Activated T-helper 2 cell treated with anti-CD3 and anti-CD28 coated beads, Interferon-gamma antibody, Interleukin-2, Interleukin-4, amounts not matched to agents 10 μg/mL and 5 μg/mL and 100 μg/mL, durations not matched to agents 14 hours and 24 hours and 36 hours (primary cell): ENCODE results near the gene MARCHF7. TPM values are rescaled to one million over a fixed set of nuclear protein-coding genes. Genes with fewer than 3 reads are reported as not detected.
"Not testable (repeated sequence)": the region's sequence is repeated elsewhere in the genome, so short reads cannot be mapped to it uniquely, and the experiment has no call there.

Experiments
- DNase-seq: peaks from one replicate; pipeline ENCODE4 v3.0.0; 2021; ENCODE audit warnings: low spot score
- H3K27ac Mint-ChIP-seq: one replicate; pipeline ENCODE4 v1.8.0; 2021; ENCODE audit warnings: mixed read lengths
- H3K27me3 Mint-ChIP-seq: one replicate; pipeline ENCODE4 v1.8.0; 2021; ENCODE audit warnings: low read depth, mixed read lengths
- H3K36me3 Mint-ChIP-seq: one replicate; pipeline ENCODE4 v1.8.0; 2021; ENCODE audit warnings: low read depth, mixed read lengths
- H3K4me1 Mint-ChIP-seq: one replicate; pipeline ENCODE4 v1.8.0; 2021; ENCODE audit warnings: low read depth, mixed read lengths
- H3K4me3 Mint-ChIP-seq: one replicate; pipeline ENCODE4 v1.8.0; 2021; ENCODE audit warnings: low read depth, mild to moderate bottlenecking, moderate library complexity, mixed read lengths
- H3K9me3 Mint-ChIP-seq: one replicate; pipeline ENCODE4 v1.8.0; 2021; ENCODE audit warnings: mixed read lengths
- intact Hi-C: fragments of 100-400 bp; cut with micrococcal nuclease; formaldehyde crosslinking; loops from one replicate; pipeline ENCODE4 v1.15.1; 2023
- total RNA-seq: library from RNA; stranded (reverse); gene quantifications from 2 replicates; pipeline ENCODE4 v1.2.3, GENCODE V29; 2022

MARCHF7 gene
- total RNA-seq, 1 donor from 2014 or later, result 80.0 TPM

DNA sequence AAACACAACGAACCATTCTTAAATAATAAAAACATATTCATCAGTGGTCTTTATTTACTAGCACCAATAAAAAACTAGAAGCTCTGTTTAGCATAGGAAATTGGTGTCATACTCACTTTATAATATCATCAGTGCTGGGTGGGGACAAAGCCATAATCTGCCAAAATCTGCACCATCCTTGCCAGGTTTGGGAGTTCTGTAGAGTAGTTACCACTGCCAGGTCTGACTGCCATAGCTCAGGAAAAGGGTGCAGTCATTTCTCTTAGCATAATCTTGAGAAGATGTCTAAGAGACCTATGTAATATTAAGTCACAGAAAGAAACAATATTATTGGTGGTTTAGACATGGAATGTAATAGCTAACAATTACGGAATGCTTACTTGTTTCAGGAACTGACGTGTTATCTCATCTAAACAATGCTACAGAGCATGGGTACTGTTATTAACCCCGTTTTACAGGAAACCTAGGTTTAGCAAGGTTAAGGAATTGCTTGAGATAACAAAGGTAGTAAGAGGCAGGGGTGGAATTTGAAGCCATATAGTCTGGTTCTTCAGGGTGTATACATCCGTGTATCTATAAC lies 1.6 kb upstream of the MARCHF7 start:
- DNase-seq, result no peak
- Mint-ChIP-seq H3K27ac (no peak overlapping the region), H3K4me3 (peak overlapping the region; percentile 17), H3K4me1 (peaks cover 35% of the 10 kb centered on the region), H3K36me3 (peaks cover 45% of the 10 kb centered on the region), H3K27me3 (no peaks in the 10 kb centered on the region), H3K9me3 (no peaks in the 10 kb centered on the region)
- intact Hi-C loops, result loop anchor here (5.0 to 10.0 kb wide), 5 partner anchors 37 to 1253 kb away; partner anchors contain the start of genes CCDC148, LY75 and PKP4

GRCh38 chr2:159711562-159712142 lies 654 bp upstream of the MARCHF7 start:
- intact Hi-C loops, result loop anchor here (1.0 to 10.0 kb wide), 8 partner anchors 36 to 1254 kb away; partner anchors contain the start of genes BAZ2B, CCDC148, LY75 and PKP4
- H3K27ac Mint-ChIP-seq, result peak overlapping the region; percentile 97

DNA sequence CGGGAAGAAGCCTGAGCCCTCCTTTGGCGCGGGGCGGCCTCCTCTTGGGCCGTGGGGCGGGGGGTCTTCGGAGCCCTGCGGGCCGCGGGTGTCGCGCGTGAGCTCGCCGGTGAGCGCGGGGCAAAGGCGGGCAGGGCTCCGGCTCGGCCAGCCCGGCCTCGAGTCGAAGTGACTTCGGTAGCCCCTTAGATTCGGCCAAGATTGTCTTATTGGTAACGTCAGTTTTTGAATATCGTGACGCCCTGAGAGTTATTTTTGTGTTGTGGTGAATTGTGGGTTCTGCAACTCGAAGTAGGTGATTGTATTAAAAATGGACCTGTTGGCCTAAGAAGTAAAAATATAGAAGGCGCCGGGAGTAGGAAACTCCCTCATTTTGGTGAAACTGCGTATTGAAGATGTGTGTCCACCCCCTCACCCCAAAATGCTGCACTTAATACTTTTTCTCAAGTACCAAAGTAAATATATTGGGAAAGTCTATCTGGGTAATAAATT lies 669 bp downstream of the MARCHF7 start:
- Mint-ChIP-seq H3K4me3 (peak overlapping the region; percentile 99), H3K36me3 (peaks cover 61% of the 10 kb centered on the region), H3K27me3 (no peaks in the 10 kb centered on the region), H3K27ac (peak overlapping the region; percentile 99), H3K9me3 (no peaks in the 10 kb centered on the region), H3K4me1 (peaks cover 36% of the 10 kb centered on the region)
- intact Hi-C loops, result loop anchor here (1.0 to 10.0 kb wide), 8 partner anchors 34 to 1256 kb away; partner anchors contain the start of genes BAZ2B, CCDC148, LY75 and PKP4
- DNase-seq, result no peak

More at GRCh38 chr2:159711562-159712142, 654 bp upstream of the MARCHF7 start:
- peaks cover 32% of the 10 kb centered on the region for H3K4me1 Mint-ChIP-seq
- no peaks in the 10 kb centered on the region for H3K9me3 Mint-ChIP-seq
- H3K4me3 Mint-ChIP-seq, result peak overlapping the region; percentile 99
- no peaks in the 10 kb centered on the region for H3K27me3 Mint-ChIP-seq
- no peak for DNase-seq
- H3K36me3 Mint-ChIP-seq, result peaks cover 51% of the 10 kb centered on the region

- H3K27me3 Mint-ChIP-seq, result no peaks in the 10 kb centered on the region
- peak overlapping the region; percentile 99 for H3K27ac Mint-ChIP-seq
- peaks cover 36% of the 10 kb centered on the region for H3K4me1 Mint-ChIP-seq
- no peaks in the 10 kb centered on the region for H3K9me3 Mint-ChIP-seq
- no peak for DNase-seq
- peaks cover 67% of the 10 kb centered on the region for H3K36me3 Mint-ChIP-seq
- intact Hi-C loops, result loop anchor here (2.0 to 10.0 kb wide), 6 partner anchors 34 to 1256 kb away; partner anchors contain the start of genes CCDC148, LY75 and PKP4
- H3K4me3 Mint-ChIP-seq, result peak overlapping the region; percentile 99
These were observed 1.4 kb downstream of the MARCHF7 start for GRCh38 chr2:159713631-159714246.

- DNase-seq, result no peak
- Mint-ChIP-seq H3K36me3 (peaks cover 69% of the 10 kb centered on the region), H3K4me3 (peak overlapping the region; percentile 99), H3K9me3 (no peaks in the 10 kb centered on the region), H3K27me3 (no peaks in the 10 kb centered on the region), H3K4me1 (peaks cover 36% of the 10 kb centered on the region), H3K27ac (peak overlapping the region; percentile 99)
- intact Hi-C loops, result loop anchor here (5.0 to 10.0 kb wide), 5 partner anchors 33 to 1257 kb away; partner anchors contain the start of genes CCDC148, LY75 and PKP4
These were observed 2.1 kb downstream of the MARCHF7 start for GRCh38 chr2:159714247-159714930.

DNA sequence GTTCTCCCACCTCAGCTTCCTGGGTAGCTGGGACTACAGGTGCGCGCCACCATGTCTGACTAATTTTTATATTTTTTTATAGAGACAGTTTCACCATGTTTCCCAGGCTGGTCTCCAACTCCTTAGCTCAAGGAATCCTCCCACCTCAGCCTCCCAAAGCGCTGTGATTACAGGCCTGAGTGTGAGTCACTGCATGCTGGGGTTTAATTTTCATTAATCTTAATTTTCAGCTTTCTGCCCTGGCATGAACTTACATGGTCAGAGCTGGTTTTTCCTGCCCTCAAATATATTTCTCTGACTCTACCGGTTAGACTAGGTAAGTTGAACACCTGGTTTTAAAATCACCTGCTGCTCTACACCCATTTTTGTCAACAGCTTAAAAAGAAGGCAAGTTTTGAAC lies 3.1 kb downstream of the MARCHF7 start:
- H3K36me3 Mint-ChIP-seq, result peaks cover 75% of the 10 kb centered on the region
- peak overlapping the region; percentile 81 for H3K27ac Mint-ChIP-seq
- no peaks in the 10 kb centered on the region for H3K9me3 Mint-ChIP-seq
- intact Hi-C loops, result loop anchor here (10.0 kb wide), 1 partner anchor 689 kb away; no protein-coding TSS in a partner anchor
- H3K4me3 Mint-ChIP-seq, result peak overlapping the region; percentile 58
- peaks cover 42% of the 10 kb centered on the region for H3K4me1 Mint-ChIP-seq
- DNase-seq, result no peak
- no peaks in the 10 kb centered on the region for H3K27me3 Mint-ChIP-seq

- H3K4me3 Mint-ChIP-seq, result not testable (repeated sequence)
These were observed 4.1 kb downstream of the MARCHF7 start for GRCh38 chr2:159716409-159716808.

GRCh38 chr2:159716857-159717256 lies 4.6 kb downstream of the MARCHF7 start:
- Mint-ChIP-seq H3K36me3 (peaks cover 85% of the 10 kb centered on the region), H3K27ac (no peak overlapping the region), H3K4me3 (no peak overlapping the region)

More at GRCh38 chr2:159716409-159716808, 4.1 kb downstream of the MARCHF7 start:
- peaks cover 40% of the 10 kb centered on the region for H3K4me1 Mint-ChIP-seq
- intact Hi-C loops, result loop anchor here (10.0 kb wide), 1 partner anchor 688 kb away; no protein-coding TSS in a partner anchor
- not testable (repeated sequence) for H3K9me3 Mint-ChIP-seq, H3K27me3 Mint-ChIP-seq, DNase-seq, H3K27ac Mint-ChIP-seq
- H3K36me3 Mint-ChIP-seq, result peaks cover 81% of the 10 kb centered on the region

GRCh38 chr2:159720676-159721075 lies 8.4 kb downstream of the MARCHF7 start:
- Mint-ChIP-seq H3K4me3 (no peak overlapping the region), H3K9me3 (peaks cover 10% of the 10 kb centered on the region), H3K36me3 (peaks cover 93% of the 10 kb centered on the region), H3K4me1 (peaks cover 37% of the 10 kb centered on the region), H3K27me3 (no peaks in the 10 kb centered on the region), H3K27ac (no peak overlapping the region)
- no peak for DNase-seq
- intact Hi-C loops, result no loop called here

More at GRCh38 chr2:159716857-159717256, 4.6 kb downstream of the MARCHF7 start:
- DNase-seq, result no peak
- H3K4me1 Mint-ChIP-seq, result peaks cover 40% of the 10 kb centered on the region
- H3K9me3 Mint-ChIP-seq, result no peaks in the 10 kb centered on the region
- intact Hi-C loops, result loop anchor here (10.0 kb wide), 1 partner anchor 688 kb away; no protein-coding TSS in a partner anchor
- no peaks in the 10 kb centered on the region for H3K27me3 Mint-ChIP-seq

GRCh38 chr2:159722580-159722979 lies 10.3 kb downstream of the MARCHF7 start:
- Mint-ChIP-seq H3K9me3 (peaks cover 11% of the 10 kb centered on the region), H3K27ac (no peak overlapping the region), H3K4me1 (peaks cover 32% of the 10 kb centered on the region), H3K27me3 (no peaks in the 10 kb centered on the region), H3K36me3 (peaks cover 91% of the 10 kb centered on the region), H3K4me3 (no peak overlapping the region)
- intact Hi-C loops, result no loop called here
- DNase-seq, result no peak

GRCh38 chr2:159724795-159725572 lies 12.7 kb downstream of the MARCHF7 start:
- peaks cover 90% of the 10 kb centered on the region for H3K36me3 Mint-ChIP-seq
- H3K27ac Mint-ChIP-seq, intact Hi-C loops, H3K27me3 Mint-ChIP-seq, H3K4me3 Mint-ChIP-seq, DNase-seq: not testable (repeated sequence)
- peaks cover 35% of the 10 kb centered on the region for H3K4me1 Mint-ChIP-seq
- peaks cover 11% of the 10 kb centered on the region for H3K9me3 Mint-ChIP-seq
